HCT116 (cell line): ENCODE data around the gene CYRIA. TPM values are rescaled to one million over a fixed set of nuclear protein-coding genes. Genes with fewer than 3 reads are reported as not detected.

Experiments
- ATAC-seq: fragments of 200-7000 bp; cut with Tn5 transposase; 2 replicates; pipeline ENCODE4 v1.9.1; 2020; ENCODE audit warnings: mild to moderate bottlenecking, moderate library complexity
- BruUV-seq: library from RNA; stranded (reverse); fragments of 400-500 nt; replicated peaks from 2 replicates; lab custom pipeline; 2021; lab: Mats Ljungman, UMichigan
- CTCF ChIA-PET: fragments of 300-600 bp; sonication (Branson Sonifier 250); formaldehyde crosslinking; loops from one replicate; lab custom pipeline; 2021; ENCODE audit warnings: antibody characterized with exemption; lab: Charles Lee
- POLR2A ChIA-PET: fragments of 300-600, 350-600 bp; sonication (Branson Sonifier 250); formaldehyde crosslinking; loops from one replicate; lab custom pipeline; 2021; ENCODE audit warnings: antibody characterized with exemption; lab: Charles Lee
- RAD21 ChIA-PET, 2 experiments: fragments of 300-600 bp; sonication (Branson Sonifier 250); formaldehyde crosslinking; loops; one replicate each; lab custom pipeline; 2023; ENCODE audit warnings: low total read pairs in 2 of 2; ENCODE audit not compliant: uncharacterized antibody in 2 of 2, unreplicated experiment in 2 of 2, low non-redundant PET in 1 of 2; lab: Charles Lee
- DNase-seq: peaks from one replicate; pipeline ENCODE4 v3.0.0-alpha.2; 2010; ENCODE audit warnings: low read depth, low spot score
- H2AFZ ChIP-seq: fragments of 200-600 bp; shearing (Covaris generic), sonication (generic); 2 replicates; pipeline ENCODE4 v1.6.1; 2017; ENCODE audit warnings: low read depth, mixed run types, mixed read lengths, antibody characterized with exemption, low read length; ENCODE audit not compliant: poor library complexity, severe bottlenecking
- H3K27ac ChIP-seq: 2 replicates; pipeline ENCODE4 v1.5.1; 2012; ENCODE audit warnings: low read depth, low read length
- H3K27me3 ChIP-seq: fragments of 200-600 bp; sonication (generic); 2 replicates; pipeline ENCODE4 v1.6.1; 2016; ENCODE audit warnings: mixed run types, low read length, mixed read lengths; ENCODE audit not compliant: insufficient read depth
- H3K36me3 ChIP-seq, 2 experiments: fragments of 200-500 bp in 1 of 2; fragments of 200-600 bp in 1 of 2; sonication (Bioruptor generic) in 1 of 2; sonication (generic) in 1 of 2; 2 replicates each; pipeline versions ENCODE4 v1.5.1 to v1.6.1; 2014 to 2016; ENCODE audit warnings: low read length in 2 of 2, inconsistent platforms in 1 of 2, mixed read lengths in 1 of 2, mixed run types in 1 of 2; ENCODE audit not compliant: insufficient read depth in 2 of 2, control insufficient read depth in 1 of 2
- H3K4me1 ChIP-seq, 2 experiments: fragments of 200-600 bp in 1 of 2; sonication (generic) in 1 of 2; 2 replicates each; pipeline versions ENCODE4 v1.5.1 to v1.6.1; 2012 to 2017; ENCODE audit warnings: low read length in 2 of 2, inconsistent platforms in 1 of 2, mild to moderate bottlenecking in 1 of 2, mixed read lengths in 1 of 2, mixed run types in 1 of 2, moderate library complexity in 1 of 2; ENCODE audit not compliant: insufficient read depth in 2 of 2, control insufficient read depth in 1 of 2
- H3K4me2 ChIP-seq: fragments of 200-600 bp; sonication (generic); 2 replicates; pipeline ENCODE4 v1.6.1; 2017; ENCODE audit warnings: mixed run types, low read length, mixed read lengths
- H3K4me3 ChIP-seq, 2 experiments: fragments of 200-600 bp in 1 of 2; sonication (generic) in 1 of 2; replicated peaks in 1 of 2; 2 replicates each; pipeline ENCODE4 v1.5.1; 2011 to 2016; ENCODE audit warnings: low read length in 2 of 2, control low read depth in 1 of 2, low read depth in 1 of 2, mild to moderate bottlenecking in 1 of 2, mixed read lengths in 1 of 2, mixed run types in 1 of 2
- H3K79me2 ChIP-seq: fragments of 200-600 bp; sonication (generic); 2 replicates; pipeline ENCODE4 v1.6.1; 2017; ENCODE audit warnings: mild to moderate bottlenecking, mixed run types, low read length, moderate library complexity, mixed read lengths; ENCODE audit not compliant: insufficient read depth
- H3K9ac ChIP-seq: fragments of 200-600 bp; sonication (generic); 2 replicates; pipeline ENCODE4 v1.6.1; 2016; ENCODE audit warnings: low read length, mixed read lengths
- H3K9me2 ChIP-seq: fragments of 200-600 bp; sonication (generic), shearing (Covaris generic); 2 replicates; pipeline ENCODE4 v1.6.1; 2017; ENCODE audit warnings: mixed run types, mild to moderate bottlenecking, moderate library complexity; ENCODE audit not compliant: insufficient read depth
- H3K9me3 ChIP-seq, 2 experiments: fragments of 200-500 bp in 1 of 2; fragments of 200-600 bp in 1 of 2; sonication (Bioruptor generic) in 1 of 2; sonication (generic) in 1 of 2; 2 replicates each; pipeline ENCODE4 v1.6.1; 2014 to 2017; ENCODE audit warnings: low read length in 2 of 2, mixed read lengths in 2 of 2, inconsistent platforms in 1 of 2, low read depth in 1 of 2, mild to moderate bottlenecking in 1 of 2, mixed run types in 1 of 2, moderate library complexity in 1 of 2; ENCODE audit not compliant: control insufficient read depth in 1 of 2, insufficient read depth in 1 of 2
- H4K20me1 ChIP-seq: fragments of 200-600 bp; sonication (generic), shearing (Covaris generic); 2 replicates; pipeline ENCODE4 v1.6.1; 2017; ENCODE audit warnings: mixed run types, mild to moderate bottlenecking, moderate library complexity; ENCODE audit not compliant: insufficient read depth
- ATF3 ChIP-seq: IDR thresholded peaks from 2 replicates; pipeline ENCODE4 v1.6.1; 2012
- ELF1 ChIP-seq: IDR thresholded peaks from 2 replicates; pipeline ENCODE4 v1.6.1; 2012; ENCODE audit warnings: low read depth, borderline replicate concordance
- EZH2 ChIP-seq: fragments of 200-600 bp; sonication (generic); IDR thresholded peaks from 2 replicates; pipeline ENCODE4 v1.6.1; 2017; ENCODE audit warnings: antibody characterized with exemption, mixed run types
- EZH2phosphoT487 ChIP-seq: fragments of 200-600 bp; IDR thresholded peaks from 2 replicates; pipeline ENCODE4 v1.6.1; 2018; ENCODE audit warnings: antibody characterized with exemption, borderline replicate concordance
- FOSL1 ChIP-seq: IDR thresholded peaks from 2 replicates; pipeline ENCODE4 v1.6.1; 2012; ENCODE audit warnings: low read depth
- JUND ChIP-seq: IDR thresholded peaks from 2 replicates; pipeline ENCODE4 v1.6.1; 2012
- SP1 ChIP-seq: IDR thresholded peaks from 2 replicates; pipeline ENCODE4 v1.6.1; 2012; ENCODE audit warnings: low read depth
- SRF ChIP-seq: IDR thresholded peaks from 2 replicates; pipeline ENCODE4 v1.6.1; 2012; ENCODE audit warnings: low read depth
- YY1 ChIP-seq: IDR thresholded peaks from 2 replicates; pipeline ENCODE4 v1.6.1; 2011; ENCODE audit warnings: low read length, low read depth, moderate library complexity, mild to moderate bottlenecking; ENCODE audit not compliant: insufficient replicate concordance; ENCODE audit errors: extremely low read depth
- intact Hi-C: fragments of 100-400 bp; cut with micrococcal nuclease; formaldehyde crosslinking; loops from 2 replicates; pipeline ENCODE4 v1.10.0; 2022
- total RNA-seq: library from RNA; stranded (reverse); gene quantifications from one replicate; pipeline ENCODE4 v1.2.1, GENCODE V29; 2021; ENCODE audit not compliant: unreplicated experiment

The CYRIA gene
- total RNA-seq, 1 experiment from 2014 or later: 0.44 TPM

GRCh38 chr2:16660556-16660955, 5.1 kb downstream of the CYRIA start:
- RAD21 ChIA-PET: no interaction called here
- no peaks in the 10 kb centered on the region for H3K9me3 ChIP-seq
- intact Hi-C loops: no loop called here

GRCh38 chr2:16660114-16660513, 5.5 kb downstream of the CYRIA start:
- H3K9me3 ChIP-seq: no peaks in the 10 kb centered on the region
- H3K36me3 ChIP-seq: no peaks in the 10 kb centered on the region
- H3K4me2 ChIP-seq: no peak overlapping the region
- intact Hi-C loops: no loop called here
- no peak overlapping the region for H3K27ac ChIP-seq
- DNase-seq (no peak), ATAC-seq (no peak)
- no peak for TF ChIP-seq SRF
- TF ChIP-seq EZH2phosphoT487: no peak
- TF ChIP-seq YY1: no peak
- TF ChIP-seq EZH2: no peak
- no peaks in the 10 kb centered on the region for H3K9me2 ChIP-seq
- peaks cover 0 to under 1% of the 10 kb centered on the region in 2 experiments; a peak in 2 of 4 replicates for H3K4me1 ChIP-seq
- RAD21 ChIA-PET: no interaction called here
- no peak overlapping the region for H2AFZ ChIP-seq
- no peaks in the 10 kb centered on the region for H4K20me1 ChIP-seq
- BruUV-seq: no TSS peak
- no peak overlapping the region for H3K9ac ChIP-seq
- H3K79me2 ChIP-seq: no peaks in the 10 kb centered on the region
- POLR2A ChIA-PET: no interaction called here
- no peak overlapping the region for H3K4me3 ChIP-seq
- peaks cover 53% of the 10 kb centered on the region for H3K27me3 ChIP-seq
- CTCF ChIA-PET: no interaction called here

More at GRCh38 chr2:16660556-16660955, 5.1 kb downstream of the CYRIA start:
- no peak for TF ChIP-seq FOSL1
- no peak for TF ChIP-seq YY1
- TF ChIP-seq JUND: no peak
- TF ChIP-seq ATF3: no peak
- no peak for TF ChIP-seq EZH2
- no peak for TF ChIP-seq ELF1
- no peak for TF ChIP-seq SP1
- Histone ChIP-seq H3K4me2 (no peak overlapping the region), H3K9me2 (no peaks in the 10 kb centered on the region), H2AFZ (no peak overlapping the region), H3K9ac (no peak overlapping the region), H3K27ac (no peak overlapping the region), H3K27me3 (peaks cover 55% of the 10 kb centered on the region), H3K36me3 (no peaks in the 10 kb centered on the region), H3K79me2 (no peaks in the 10 kb centered on the region), H4K20me1 (no peaks in the 10 kb centered on the region), H3K4me3 (no peak overlapping the region), H3K4me1 (peaks cover 0 to 3% of the 10 kb centered on the region in 2 experiments; a peak in 2 of 4 replicates)
- BruUV-seq: no TSS peak
- CTCF ChIA-PET: no interaction called here
- no peak for DNase-seq
- POLR2A ChIA-PET: no interaction called here
- ATAC-seq: no peak
